Testis (tissue), 3 donors: ENCODE data around the gene MAB21L3. TPM values are rescaled to one million over a fixed set of nuclear protein-coding genes. Genes with fewer than 3 reads are reported as not detected.

Experiments used
- DNase-seq: peaks from one replicate; pipeline ENCODE4 v3.0.0-alpha.2; 2019
- H3K27ac ChIP-seq, 2 donors: fragments of 200-600 bp; sonication (generic); one replicate each; pipeline ENCODE4 v1.5.1; 2019
- H3K27me3 ChIP-seq: fragments of 200-600 bp; sonication (generic); one replicate; pipeline ENCODE4 v1.5.1; 2019
- H3K36me3 ChIP-seq: fragments of 200-600 bp; sonication (generic); one replicate; pipeline ENCODE4 v1.5.1; 2017; ENCODE audit warnings: low read depth; ENCODE audit errors: missing control alignments
- H3K4me1 ChIP-seq: fragments of 200-600 bp; sonication (generic); one replicate; pipeline ENCODE4 v1.5.1; 2019
- H3K4me3 ChIP-seq, 2 donors: fragments of 200-600 bp; sonication (generic); one replicate each; pipeline ENCODE4 v1.5.1; 2017 to 2019
- H3K9me3 ChIP-seq: fragments of 200-600 bp; sonication (generic); one replicate; pipeline ENCODE4 v1.5.1; 2017
- POLR2A ChIP-seq: fragments of 450-650 bp; IDR thresholded peaks from one replicate; pipeline ENCODE4 v1.6.1; 2017; ENCODE audit warnings: antibody characterized with exemption, mild to moderate bottlenecking, moderate library complexity
- WGBS, 2 donors: methylation state at CpG; one replicate each; pipeline ENCODE4 v1.1.5; 2018; 5-methylcytosine and 5-hydroxymethylcytosine counted together
- intact Hi-C: fragments of 100-400 bp; cut with DNase I; formaldehyde crosslinking; loops from one replicate; pipeline ENCODE4 v1.15.1; 2023; ENCODE audit warnings: low total_unique reads
- polyA plus RNA-seq: library from polyadenylated mRNA; stranded (reverse); fragments of 350-450 nt; fragmentation: Illumina TruSeq; extraction: RNeasy Lipid Tissue Mini Kit (QIAGEN cat#74804); gene quantifications from one replicate; pipeline ENCODE4 v1.2.3, GENCODE V29; 2014; ENCODE audit warnings: low read depth, low replicate concordance; ENCODE audit not compliant: insufficient read depth
- total RNA-seq, 2 donors: library from RNA; depleted of rRNA; stranded (reverse); fragments of >200 nt; gene quantifications; one replicate each; pipeline ENCODE4 v1.2.3, GENCODE V29; 2016
- TF ChIP-seq, protein P1 (sequence below), 3 experiments: fragments of 450-650 bp in 2 of 3; fragments of 200-600 bp in 1 of 3; sonication (generic) in 1 of 3; IDR thresholded peaks; one replicate each; pipeline ENCODE4 v1.5.1; 2016 to 2019; ENCODE audit warnings: antibody characterized with exemption in 3 of 3, mild to moderate bottlenecking in 2 of 3, moderate library complexity in 1 of 3

Gene MAB21L3
- total and polyA plus RNA-seq, 3 donors from 2014 or later, result 0.37 to 3.8 (median 1.8) TPM

DNA sequence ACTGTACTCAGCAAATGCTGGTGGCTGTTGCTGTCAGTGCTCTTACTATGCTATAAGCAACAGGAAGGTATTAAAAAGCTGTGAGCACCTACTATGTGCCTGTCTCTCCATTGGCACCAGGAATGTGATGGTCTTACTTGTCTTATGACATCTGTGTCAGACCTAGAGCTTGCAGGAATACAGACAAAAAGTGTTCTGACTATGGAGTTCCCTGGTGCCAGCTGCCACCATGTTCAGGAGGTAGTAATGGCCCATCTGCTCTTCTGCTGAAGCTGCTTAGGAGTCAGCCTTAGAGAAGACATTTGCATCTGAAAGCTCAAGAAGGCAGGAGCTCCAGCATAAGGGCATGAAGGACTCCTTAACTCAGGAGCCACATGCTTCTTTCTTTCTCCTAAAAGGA is 52.3 kb downstream of the MAB21L3 start:
- H3K4me3 ChIP-seq, result no peak overlapping the region
- H3K27ac ChIP-seq, result peak overlapping the region in 1 of 2 donors; percentile 81
- H3K9me3 ChIP-seq, result no peaks in the 10 kb centered on the region
- TF ChIP-seq, protein P1, sequence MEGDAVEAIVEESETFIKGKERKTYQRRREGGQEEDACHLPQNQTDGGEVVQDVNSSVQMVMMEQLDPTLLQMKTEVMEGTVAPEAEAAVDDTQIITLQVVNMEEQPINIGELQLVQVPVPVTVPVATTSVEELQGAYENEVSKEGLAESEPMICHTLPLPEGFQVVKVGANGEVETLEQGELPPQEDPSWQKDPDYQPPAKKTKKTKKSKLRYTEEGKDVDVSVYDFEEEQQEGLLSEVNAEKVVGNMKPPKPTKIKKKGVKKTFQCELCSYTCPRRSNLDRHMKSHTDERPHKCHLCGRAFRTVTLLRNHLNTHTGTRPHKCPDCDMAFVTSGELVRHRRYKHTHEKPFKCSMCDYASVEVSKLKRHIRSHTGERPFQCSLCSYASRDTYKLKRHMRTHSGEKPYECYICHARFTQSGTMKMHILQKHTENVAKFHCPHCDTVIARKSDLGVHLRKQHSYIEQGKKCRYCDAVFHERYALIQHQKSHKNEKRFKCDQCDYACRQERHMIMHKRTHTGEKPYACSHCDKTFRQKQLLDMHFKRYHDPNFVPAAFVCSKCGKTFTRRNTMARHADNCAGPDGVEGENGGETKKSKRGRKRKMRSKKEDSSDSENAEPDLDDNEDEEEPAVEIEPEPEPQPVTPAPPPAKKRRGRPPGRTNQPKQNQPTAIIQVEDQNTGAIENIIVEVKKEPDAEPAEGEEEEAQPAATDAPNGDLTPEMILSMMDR (IDR thresholded peaks at IDR 0.05), result no peak
- TF ChIP-seq POLR2A, result no peak
- H3K27me3 ChIP-seq, result no peaks in the 10 kb centered on the region
- H3K4me1 ChIP-seq, result peaks cover 28% of the 10 kb centered on the region
- intact Hi-C loops, result no loop called here
- DNase-seq, result no peak
- H3K36me3 ChIP-seq, result no peaks in the 10 kb centered on the region

DNA sequence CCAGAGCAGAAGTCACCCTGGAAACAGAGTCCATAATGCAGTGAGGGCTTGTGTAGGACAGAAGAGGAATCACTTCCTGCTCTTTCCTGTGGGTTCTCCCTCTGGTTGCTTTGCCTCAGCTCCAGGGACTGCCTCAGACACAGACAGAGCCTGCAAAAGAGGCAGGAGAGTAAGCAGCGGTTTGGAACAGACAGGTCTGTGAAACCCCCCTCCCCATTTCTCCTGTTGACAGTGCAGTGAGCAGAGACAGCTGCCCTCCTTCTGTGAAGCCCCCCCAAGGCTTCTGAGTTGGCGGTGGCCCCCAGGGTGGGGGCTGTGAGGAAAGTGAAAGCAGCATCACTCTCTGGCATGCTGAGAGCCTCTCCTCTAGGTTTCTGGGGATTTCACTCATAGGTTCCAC is 53.0 kb downstream of the MAB21L3 start:
- intact Hi-C loops, result no loop called here
- WGBS, 2 donors, result 43 to 51% methylated on average over 2 of the region's 2 CpGs
- TF ChIP-seq, protein P1 (IDR thresholded peaks at IDR 0.05), result no peak
- TF ChIP-seq POLR2A, result no peak

DNA sequence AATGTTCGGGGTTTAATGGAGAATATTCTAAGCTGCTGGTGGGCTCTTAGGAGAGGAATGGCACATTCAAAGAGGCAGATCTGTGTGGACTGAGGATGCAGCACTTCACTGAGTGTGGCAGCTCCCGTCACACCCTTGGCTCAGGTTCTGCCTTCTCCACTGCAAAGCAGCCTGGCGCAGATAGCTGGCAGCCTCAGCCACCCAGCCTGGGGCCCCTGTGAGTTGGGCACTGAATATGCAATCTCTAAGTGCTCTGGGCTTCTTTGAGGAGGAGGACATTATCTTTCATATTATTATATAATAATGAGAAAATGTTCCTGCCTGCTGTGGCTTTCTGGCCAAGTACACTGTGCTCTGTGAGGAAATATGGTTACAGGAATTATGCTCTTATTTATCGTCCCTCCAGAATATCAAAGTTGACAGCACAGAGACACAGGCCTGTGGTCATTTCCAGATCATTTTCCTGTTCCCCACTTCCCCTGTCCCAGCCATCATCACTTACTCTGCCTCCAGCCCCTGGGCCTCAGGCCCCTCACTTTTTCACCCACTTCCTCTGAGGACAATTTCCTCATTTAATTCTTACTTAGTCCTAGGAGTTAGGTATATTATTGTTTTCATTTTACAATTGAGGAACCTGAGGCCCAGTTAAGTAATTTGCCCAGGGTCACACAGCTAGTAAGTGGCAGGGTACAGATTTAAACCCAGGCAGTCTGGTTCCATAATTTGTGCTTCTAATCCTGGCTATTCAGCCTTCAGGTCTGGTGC is 53.6 kb downstream of the MAB21L3 start:
- intact Hi-C loops, result no loop called here
- H3K9me3 ChIP-seq, result no peaks in the 10 kb centered on the region
- 43 to 50% methylated on average over 3 to 4 of the region's 4 CpGs for WGBS, 2 donors
- TF ChIP-seq POLR2A, result no peak
- TF ChIP-seq, protein P1 (IDR thresholded peaks at IDR 0.05), result no peak
- no peaks in the 10 kb centered on the region for H3K27me3 ChIP-seq
- peak; percentile 36 for DNase-seq
- peaks cover 28% of the 10 kb centered on the region for H3K4me1 ChIP-seq
- no peaks in the 10 kb centered on the region for H3K36me3 ChIP-seq
- H3K27ac ChIP-seq, result peak overlapping the region; percentile 70 to 81
- H3K4me3 ChIP-seq, result no peak overlapping the region

More for the DNA sequence above, 53.0 kb downstream of the MAB21L3 start:
- no peaks in the 10 kb centered on the region for H3K27me3 ChIP-seq
- peak overlapping the region; percentile 70 to 81 for H3K27ac ChIP-seq
- no peaks in the 10 kb centered on the region for H3K36me3 ChIP-seq
- H3K4me1 ChIP-seq, result peaks cover 28% of the 10 kb centered on the region
- no peak overlapping the region for H3K4me3 ChIP-seq
- no peaks in the 10 kb centered on the region for H3K9me3 ChIP-seq
- DNase-seq, result no peak

DNA sequence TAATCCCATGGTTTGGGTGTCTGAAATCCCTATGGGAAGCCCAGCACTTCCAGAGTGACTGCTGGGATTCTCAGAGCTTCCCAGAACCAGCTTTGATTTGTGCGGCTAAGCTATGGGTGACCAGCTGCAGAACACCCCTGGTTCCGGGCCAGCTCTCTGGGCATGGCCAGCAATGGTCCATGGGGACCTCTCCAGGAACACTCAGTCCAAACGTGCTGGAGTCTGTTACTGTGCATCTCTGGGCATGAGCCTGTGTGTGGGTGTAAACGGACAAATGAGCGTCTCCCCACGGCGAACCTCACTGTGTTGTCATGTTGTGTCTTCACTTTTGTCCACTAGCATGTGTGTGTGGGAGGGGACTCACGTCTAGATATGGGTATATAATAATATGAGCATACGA is 54.4 kb downstream of the MAB21L3 start:
- Histone ChIP-seq H3K4me1 (peaks cover 28% of the 10 kb centered on the region), H3K27me3 (no peaks in the 10 kb centered on the region), H3K4me3 (no peak overlapping the region), H3K9me3 (no peaks in the 10 kb centered on the region), H3K27ac (peak overlapping the region in 1 of 2 donors; percentile 81), H3K36me3 (no peaks in the 10 kb centered on the region)
- 31 to 50% methylated on average over 6 to 9 of the region's 9 CpGs for WGBS, 2 donors
- TF ChIP-seq POLR2A, result no peak
- TF ChIP-seq, protein P1 (IDR thresholded peaks at IDR 0.05), result no peak
- DNase-seq, result peak; percentile 72
- intact Hi-C loops, result no loop called here
